HG02763 (cell line): ENCODE results near the gene CDH23.

Experiments used
- ATAC-seq: cut with Tn5 transposase; IDR thresholded peaks from one replicate; pipeline ENCODE4 v1.9.1; 2021; ENCODE audit warnings: mild to moderate bottlenecking, moderate library complexity; ENCODE audit not compliant: unreplicated experiment

CDH23 gene

DNA sequence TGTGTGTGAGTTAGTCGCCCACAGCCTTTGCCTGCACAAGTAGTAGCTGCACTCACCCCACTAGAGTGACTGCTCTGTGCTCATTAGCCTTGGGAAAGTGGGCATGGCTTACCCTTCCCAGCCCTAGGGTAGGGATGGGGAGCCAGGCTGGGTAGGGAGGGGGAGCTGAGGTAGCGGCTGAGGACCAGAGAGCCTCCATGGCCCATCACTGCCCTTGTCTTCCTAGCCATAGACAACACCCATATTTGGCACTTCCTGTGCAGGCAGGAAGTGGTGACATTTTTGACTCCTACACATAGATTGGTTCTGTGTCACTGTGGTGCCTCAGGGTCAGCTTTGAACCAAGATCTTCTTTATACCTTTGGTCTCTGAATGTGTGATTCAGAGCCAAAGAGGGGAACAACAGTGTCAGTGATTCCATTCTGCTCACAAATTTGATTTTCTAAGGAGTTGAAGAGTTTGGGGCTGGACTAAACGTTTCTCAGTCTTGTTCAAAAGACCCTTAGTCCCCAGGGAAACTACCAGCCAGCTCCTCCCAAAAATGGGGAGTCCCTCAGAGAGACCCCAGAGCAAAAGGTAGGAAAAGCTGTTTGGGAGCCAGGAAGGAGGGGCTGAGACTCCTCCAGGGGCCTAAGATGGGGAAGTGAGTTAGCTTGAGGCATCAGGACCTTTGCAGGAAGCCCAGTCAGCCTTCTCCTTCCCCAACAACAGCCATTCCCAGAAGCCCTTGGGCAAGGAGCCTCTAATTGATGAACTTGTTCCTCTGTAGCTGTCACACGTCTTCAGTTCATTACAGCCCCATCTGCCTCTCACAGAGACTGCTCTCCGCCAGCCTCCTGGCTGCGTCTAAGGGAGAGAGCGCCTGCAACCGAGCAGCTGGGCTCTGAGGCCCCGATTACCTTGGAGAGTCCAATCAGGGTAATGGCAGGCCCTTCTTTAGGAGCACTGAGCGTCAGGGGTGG is 135.0 kb downstream of the CDH23 start:
- ATAC-seq = no peak

DNA sequence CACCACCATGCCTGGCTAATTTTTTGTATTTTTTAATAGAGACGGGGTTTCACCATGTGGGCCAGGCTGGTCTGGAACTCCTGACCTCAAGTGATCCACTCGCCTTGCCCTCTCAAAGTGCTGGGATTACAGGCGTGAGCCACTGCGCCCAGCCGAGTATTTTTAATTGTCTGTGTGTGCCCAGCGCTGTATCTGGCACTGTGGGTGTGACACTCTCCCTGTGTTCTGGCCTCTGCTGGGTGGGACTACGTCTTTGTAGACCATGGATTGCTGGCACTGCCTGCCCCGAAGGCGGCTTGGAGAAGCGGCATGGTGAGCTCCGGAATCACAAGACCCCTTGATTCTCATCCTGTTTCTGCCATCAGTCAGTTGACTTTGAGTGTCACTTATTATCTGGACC is 136.2 kb downstream of the CDH23 start:
- no peak for ATAC-seq

- no peak for ATAC-seq
These were observed 137.2 kb downstream of the CDH23 start for GRCh38 chr10:71533936-71534335.

DNA sequence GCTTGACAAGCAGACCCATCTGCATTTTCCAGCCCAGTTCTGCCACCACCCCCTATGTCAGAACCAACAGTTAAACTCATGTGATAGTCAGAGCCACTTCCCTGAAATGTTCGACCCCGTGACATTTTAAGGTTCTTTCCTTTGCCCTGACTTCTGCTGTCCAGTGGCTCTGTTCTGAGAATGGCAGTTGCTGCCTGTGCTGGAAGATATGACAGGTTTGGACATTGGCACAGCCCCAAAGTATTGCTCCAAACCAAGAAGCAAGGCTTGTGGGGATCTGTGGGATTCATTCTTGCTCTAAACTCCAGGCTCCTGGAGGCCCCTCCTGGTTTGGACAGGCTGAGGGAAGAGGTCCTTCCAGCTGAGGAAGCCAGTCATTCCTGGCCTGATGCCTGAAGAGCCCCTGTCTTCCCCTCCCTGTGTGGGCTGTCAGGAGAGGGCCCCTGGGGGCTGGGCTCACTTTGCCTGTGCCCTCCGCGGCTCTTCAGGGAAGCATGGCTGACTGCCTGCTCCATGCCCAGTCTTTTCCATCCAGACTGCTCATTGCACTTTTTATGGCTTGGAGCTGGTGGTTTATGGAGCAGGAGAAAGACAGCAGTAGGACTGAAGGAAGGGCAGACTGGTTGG is 138.0 kb downstream of the CDH23 start:
- ATAC-seq = no peak

- no peak for ATAC-seq
These were observed 139.6 kb downstream of the CDH23 start for GRCh38 chr10:71536332-71536731.

DNA sequence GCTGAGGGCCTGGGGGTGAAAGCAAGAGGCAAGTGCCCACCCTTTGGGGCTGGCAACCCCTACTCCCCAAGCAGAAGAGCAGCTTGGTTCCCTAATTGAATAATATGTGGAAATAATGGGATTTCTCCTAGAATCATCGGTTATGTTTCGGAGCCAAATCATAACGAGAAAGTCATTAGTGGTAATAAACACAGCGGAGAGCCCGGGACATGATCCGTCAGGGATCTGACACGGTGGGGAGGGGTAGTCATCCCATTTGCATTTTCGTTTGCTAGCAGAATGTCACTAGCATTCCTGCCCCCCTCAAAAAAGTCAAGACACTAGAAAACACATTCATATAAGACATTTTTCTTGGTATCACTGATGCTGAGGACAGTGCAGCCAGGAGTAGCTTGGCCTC is 140.4 kb downstream of the CDH23 start:
- ATAC-seq = no peak

- no peak for ATAC-seq
These were observed 141.0 kb downstream of the CDH23 start for GRCh38 chr10:71537681-71538080.

DNA sequence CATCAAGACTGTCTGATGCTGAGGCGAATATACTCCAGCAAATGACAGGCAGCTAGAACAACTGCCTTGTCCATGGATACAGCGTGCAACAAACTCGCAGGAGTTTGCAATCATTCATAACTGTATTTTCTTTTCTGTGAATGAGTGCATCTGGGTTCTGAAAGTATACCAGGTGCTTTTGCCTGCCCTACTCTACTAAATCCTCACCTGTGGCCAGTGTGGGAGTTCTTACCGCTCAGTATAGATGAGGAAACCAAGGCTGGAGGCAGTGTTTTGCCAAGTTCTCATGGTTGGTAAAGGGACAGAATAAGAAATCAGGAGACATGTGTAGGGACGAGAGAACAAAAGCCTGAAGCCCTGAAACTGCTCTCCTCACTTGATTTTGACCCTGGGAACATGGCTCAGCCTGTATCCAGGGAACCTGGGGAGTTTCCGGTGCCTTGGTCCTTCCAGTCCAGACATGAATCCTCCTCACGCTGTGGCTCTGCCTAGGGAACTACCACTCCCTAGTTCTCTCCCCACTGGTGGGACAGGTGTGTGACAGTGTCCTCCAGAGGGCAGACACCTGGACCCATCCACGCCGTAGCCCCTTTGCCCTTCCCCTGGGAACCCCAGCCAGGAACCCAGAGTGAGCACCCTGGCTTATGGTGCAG is 142.0 kb downstream of the CDH23 start:
- ATAC-seq = no peak

DNA sequence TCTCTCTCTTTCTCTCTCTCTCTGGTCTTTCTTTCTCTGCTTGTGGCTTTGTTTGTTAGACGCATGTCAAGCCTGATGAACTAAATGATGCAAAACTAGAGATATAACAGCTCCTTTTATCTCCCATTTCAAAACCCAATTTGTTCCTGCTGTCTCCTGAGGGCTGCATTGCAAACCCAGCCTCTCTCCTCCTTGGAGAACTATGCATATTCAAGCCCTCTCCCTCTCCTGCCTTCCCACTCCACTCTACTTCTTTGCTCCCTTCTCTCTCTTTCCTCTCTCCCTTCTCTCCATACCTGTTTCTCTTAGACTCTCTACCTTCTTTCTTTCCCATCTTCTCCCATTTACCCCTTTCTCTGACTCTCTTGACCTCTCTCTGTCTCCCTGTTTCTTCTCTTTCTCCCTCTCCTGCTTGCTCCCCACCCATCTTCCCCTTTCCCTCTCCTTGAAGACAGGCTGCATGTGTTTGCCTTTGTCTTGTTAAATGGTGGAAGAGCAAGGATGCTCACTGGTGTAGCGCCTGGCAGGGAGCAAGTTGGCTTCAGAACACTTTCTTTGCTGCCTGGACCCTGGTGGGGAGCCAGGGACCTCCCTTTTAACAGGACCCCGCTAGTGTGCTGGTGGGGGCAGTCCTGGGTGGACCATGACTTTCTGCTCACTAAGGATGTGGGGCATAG is 142.9 kb downstream of the CDH23 start:
- no peak for ATAC-seq

- no peak for ATAC-seq
These were observed 145.8 kb downstream of the CDH23 start for GRCh38 chr10:71542478-71542877.

GRCh38 chr10:71543608-71544170 is 147.0 kb downstream of the CDH23 start:
- ATAC-seq = no peak

- ATAC-seq = no peak
These were observed 148.3 kb downstream of the CDH23 start for GRCh38 chr10:71545001-71545400.

DNA sequence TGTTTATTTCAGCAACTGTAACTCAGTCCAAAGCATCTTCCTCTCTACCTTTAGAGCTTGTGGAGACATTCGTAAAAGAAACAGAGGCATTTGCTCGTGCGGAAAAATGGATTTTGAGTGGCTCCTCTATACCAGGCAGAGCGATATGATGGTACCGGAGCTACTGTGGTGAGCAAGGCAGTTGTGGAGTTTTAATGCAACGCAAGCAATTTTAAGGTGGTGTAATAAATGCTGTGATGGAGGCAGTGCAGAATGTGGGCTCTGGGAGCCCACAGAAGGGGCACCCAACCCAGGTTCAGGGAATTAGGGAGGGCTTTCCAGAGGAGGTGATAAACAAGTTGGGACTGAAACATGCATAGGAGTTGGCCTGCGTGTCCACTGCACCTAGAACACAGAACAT is 149.5 kb downstream of the CDH23 start:
- no peak for ATAC-seq

DNA sequence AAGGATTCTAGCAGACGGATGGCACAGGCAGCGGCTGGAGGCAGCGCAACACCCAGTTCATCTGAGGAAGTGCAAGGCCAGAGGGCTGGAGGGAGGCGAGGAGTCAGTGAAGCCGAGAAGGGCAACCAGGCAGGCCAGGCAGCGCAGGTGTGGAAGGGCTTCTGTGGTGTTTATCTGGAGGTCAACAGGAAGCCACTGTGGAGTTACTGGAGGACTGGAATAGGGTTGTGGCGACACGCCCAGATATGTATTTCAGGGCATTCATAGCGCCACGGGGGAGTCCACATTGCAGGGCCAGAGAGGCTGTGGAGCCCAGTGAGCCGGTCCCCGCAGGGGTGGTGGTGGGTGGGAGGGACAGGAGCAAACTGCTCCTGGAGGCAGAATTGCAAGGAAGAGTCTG is 150.6 kb downstream of the CDH23 start:
- no peak for ATAC-seq

DNA sequence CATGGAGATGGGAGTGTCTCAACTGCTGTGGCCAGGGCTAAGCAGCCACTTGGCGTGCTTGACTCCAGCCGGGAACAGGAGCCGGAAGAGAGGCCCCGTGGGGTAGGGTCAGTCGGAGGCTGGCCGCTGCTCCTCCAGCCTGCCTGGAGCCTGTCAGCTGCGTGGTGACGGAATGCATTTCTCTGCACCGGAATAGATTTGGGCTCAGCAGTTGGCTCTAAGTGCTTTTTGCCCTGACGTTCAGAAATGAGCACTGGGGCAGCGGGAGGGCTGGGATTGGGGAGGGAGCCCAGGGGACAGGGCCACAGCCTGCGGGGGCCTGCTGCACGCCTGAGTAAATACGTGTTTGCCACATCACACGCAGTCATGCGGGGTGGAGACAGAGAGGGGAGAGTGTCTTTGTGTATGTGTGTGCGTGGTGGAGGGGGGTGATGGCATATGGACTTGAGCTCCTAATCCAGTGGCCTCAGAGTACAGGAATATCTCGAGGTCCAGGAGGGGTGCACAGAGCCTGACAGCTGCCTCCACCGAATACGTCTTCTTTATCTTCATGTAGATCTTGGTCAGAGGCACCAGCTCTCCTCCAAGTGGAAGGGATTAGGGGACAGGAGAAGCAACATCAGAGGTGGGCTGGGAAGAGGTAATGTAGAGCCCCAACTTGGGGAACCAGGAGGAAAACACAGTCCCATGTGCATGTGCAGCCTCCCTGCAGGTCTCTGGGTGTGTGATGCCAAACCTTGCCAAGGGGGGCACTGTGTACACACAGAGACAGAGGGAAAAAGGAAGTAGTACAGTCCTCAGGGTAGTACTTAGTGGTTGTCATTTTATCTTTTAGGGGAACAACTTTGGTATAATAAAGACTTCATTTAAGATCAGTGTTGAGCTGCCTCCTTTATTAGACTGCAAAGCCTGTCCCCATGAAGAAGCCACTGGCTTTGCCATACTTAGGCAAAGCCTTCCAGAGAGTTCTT is 151.4 kb downstream of the CDH23 start:
- no peak for ATAC-seq

- ATAC-seq = no peak
These were observed 153.2 kb downstream of the CDH23 start for GRCh38 chr10:71549766-71550533.

DNA sequence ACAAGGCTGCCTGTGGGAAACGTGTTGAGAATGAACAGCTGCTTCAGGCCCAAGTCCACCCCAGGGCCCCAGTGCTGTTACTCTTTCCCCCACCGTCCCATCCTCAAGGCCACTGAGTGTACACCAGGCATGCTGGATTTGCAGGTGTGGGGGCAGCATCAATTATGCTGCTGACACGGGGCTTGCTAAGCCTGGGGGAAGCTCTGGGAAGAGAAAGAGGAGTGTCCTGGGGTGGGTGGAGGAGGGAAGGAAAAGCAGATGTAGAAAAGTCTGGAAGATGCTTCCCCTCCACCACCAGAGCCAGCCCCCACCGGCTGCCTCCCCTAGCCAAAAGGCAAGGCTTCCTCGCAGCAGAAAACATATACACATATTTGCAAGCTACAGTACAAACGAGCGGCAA is 153.9 kb downstream of the CDH23 start:
- ATAC-seq = no peak

GRCh38 chr10:71551970-71552369 is 155.2 kb downstream of the CDH23 start:
- no peak for ATAC-seq

DNA sequence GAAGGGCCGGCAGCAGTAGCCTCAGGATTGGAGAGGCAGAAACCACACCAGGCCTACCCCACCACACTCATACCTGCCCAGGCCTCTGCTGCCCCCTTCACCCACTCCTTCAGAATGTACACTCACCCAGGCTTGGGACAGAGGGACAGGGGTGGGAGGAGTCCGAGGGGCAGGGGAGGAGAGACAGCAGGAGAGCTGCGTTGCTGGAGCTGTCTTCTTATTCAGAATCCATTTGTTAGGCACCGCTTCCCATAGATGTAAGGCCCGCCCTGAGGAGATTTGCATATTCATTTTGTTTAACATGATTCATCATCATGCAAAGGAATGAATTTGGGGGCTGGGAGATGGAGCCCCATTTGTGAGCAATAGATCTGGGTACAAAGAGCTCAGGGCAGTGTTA is 156.7 kb downstream of the CDH23 start:
- no peak for ATAC-seq
